Activated CD4-positive, alpha-beta memory T cell treated with anti-CD3 and anti-CD28 coated beads for 36 hours (primary cell): ENCODE measurements around the gene METTL21A. TPM values are rescaled to one million over a fixed set of nuclear protein-coding genes. Genes with fewer than 3 reads are reported as not detected.

ENCODE experiments used
- CTCF ChIA-PET: fragments of 350-600 bp; sonication (Branson Sonifier 250); formaldehyde crosslinking; loops from one replicate; lab custom pipeline; 2021; ENCODE audit warnings: antibody characterized with exemption, inconsistent platforms; lab: Charles Lee
- POLR2A ChIA-PET: fragments of 350-600 bp; sonication (Branson Sonifier 250); formaldehyde crosslinking; loops from one replicate; lab custom pipeline; 2021; ENCODE audit warnings: antibody characterized with exemption; lab: Charles Lee
- DNase-seq: peaks from one replicate; pipeline ENCODE4 v3.0.0-alpha.2; 2020
- H3K27ac Mint-ChIP-seq: one replicate; pipeline ENCODE4 v1.8.0; 2021; ENCODE audit warnings: mixed read lengths
- H3K27me3 Mint-ChIP-seq: one replicate; pipeline ENCODE4 v1.8.0; 2021; ENCODE audit warnings: mixed read lengths
- H3K36me3 Mint-ChIP-seq: one replicate; pipeline ENCODE4 v1.8.0; 2021; ENCODE audit warnings: mixed read lengths
- H3K4me1 Mint-ChIP-seq: one replicate; pipeline ENCODE4 v1.8.0; 2021; ENCODE audit warnings: low read depth, mixed read lengths
- H3K4me3 Mint-ChIP-seq: one replicate; pipeline ENCODE4 v1.8.0; 2021; ENCODE audit warnings: mild to moderate bottlenecking, mixed read lengths
- H3K9me3 Mint-ChIP-seq: one replicate; pipeline ENCODE4 v1.8.0; 2021; ENCODE audit warnings: mixed read lengths
- intact Hi-C: fragments of 100-400 bp; cut with micrococcal nuclease; formaldehyde crosslinking; loops from one replicate; pipeline ENCODE4 v1.15.1; 2023
- total RNA-seq, 2 experiments: library from RNA; stranded (reverse); gene quantifications; one replicate each; pipeline ENCODE4 v1.2.3, GENCODE V29; 2021

Gene METTL21A
- total RNA-seq, 2 experiments from 2014 or later: 21.2 to 22.9 TPM

- peaks cover 60% of the 10 kb centered on the region for H3K36me3 Mint-ChIP-seq
- ChIA-PET POLR2A (no interaction called here), CTCF (no interaction called here)
- intact Hi-C loops: loop anchor here (5.0 to 10.0 kb wide), 3 partner anchors 285 to 1535 kb away; partner anchors contain the start of genes INO80D and KLF7
- no peaks in the 10 kb centered on the region for H3K9me3 Mint-ChIP-seq
- H3K27ac Mint-ChIP-seq: peak overlapping the region; percentile 46
- H3K4me3 Mint-ChIP-seq: no peak overlapping the region
- H3K4me1 Mint-ChIP-seq: peaks cover 46% of the 10 kb centered on the region
- DNase-seq: no peak
- no peaks in the 10 kb centered on the region for H3K27me3 Mint-ChIP-seq
Observed at GRCh38 chr2:207619764-207620203, 5.4 kb downstream of the METTL21A start.

GRCh38 chr2:207617011-207617671 is 8.1 kb downstream of the METTL21A start:
- intact Hi-C loops: no loop called here
- CTCF ChIA-PET: no interaction called here
- no peak for DNase-seq
- Mint-ChIP-seq H3K4me1 (peaks cover 32% of the 10 kb centered on the region), H3K9me3 (no peaks in the 10 kb centered on the region), H3K36me3 (peaks cover 57% of the 10 kb centered on the region), H3K27ac (no peak overlapping the region), H3K4me3 (no peak overlapping the region), H3K27me3 (no peaks in the 10 kb centered on the region)
- POLR2A ChIA-PET: no interaction called here

- H3K36me3 Mint-ChIP-seq: peaks cover 49% of the 10 kb centered on the region
- no peak for DNase-seq
- no peaks in the 10 kb centered on the region for H3K27me3 Mint-ChIP-seq
- H3K9me3 Mint-ChIP-seq: no peaks in the 10 kb centered on the region
- CTCF ChIA-PET: interaction anchor here (0.6 kb wide), 1 partner anchor 10 kb away, joined by 4 read pairs; no protein-coding TSS in a partner anchor
- peaks cover 23% of the 10 kb centered on the region for H3K4me1 Mint-ChIP-seq
- POLR2A ChIA-PET: no interaction called here
- intact Hi-C loops: no loop called here
- H3K27ac Mint-ChIP-seq: no peak overlapping the region
- H3K4me3 Mint-ChIP-seq: no peak overlapping the region
Observed at GRCh38 chr2:207616185-207616584, 9.0 kb downstream of the METTL21A start.

- Mint-ChIP-seq H3K27me3 (no peaks in the 10 kb centered on the region), H3K27ac (no peak overlapping the region), H3K9me3 (no peaks in the 10 kb centered on the region), H3K36me3 (peaks cover 39% of the 10 kb centered on the region), H3K4me1 (peaks cover 12% of the 10 kb centered on the region), H3K4me3 (no peak overlapping the region)
- intact Hi-C loops: no loop called here
- DNase-seq: no peak
- ChIA-PET POLR2A (no interaction called here), CTCF (interaction anchor here (0.7 kb wide), 1 partner anchor 26 kb away, joined by 3 read pairs; no protein-coding TSS in a partner anchor)
Observed at GRCh38 chr2:207614824-207615223, 10.4 kb downstream of the METTL21A start.

- no peak for DNase-seq
- peaks cover 38% of the 10 kb centered on the region for H3K36me3 Mint-ChIP-seq
- H3K4me3 Mint-ChIP-seq: no peak overlapping the region
- H3K27me3 Mint-ChIP-seq: no peaks in the 10 kb centered on the region
- CTCF ChIA-PET: interaction anchor here (0.8 kb wide), 1 partner anchor 13 kb away, joined by 3 read pairs; no protein-coding TSS in a partner anchor
- H3K27ac Mint-ChIP-seq: no peak overlapping the region
- peaks cover 6% of the 10 kb centered on the region for H3K4me1 Mint-ChIP-seq
- H3K9me3 Mint-ChIP-seq: no peaks in the 10 kb centered on the region
- POLR2A ChIA-PET: interaction anchor here (1.2 to 1.4 kb wide), 2 partner anchors 13 to 80 kb away, joined by 3 to 4 read pairs; partner anchors contain the start of gene METTL21A
- intact Hi-C loops: no loop called here
Observed at GRCh38 chr2:207612714-207613113, 12.5 kb downstream of the METTL21A start.

GRCh38 chr2:207606829-207607228 is 18.4 kb downstream of the METTL21A start:
- DNase-seq: no peak
- ChIA-PET POLR2A (no interaction called here), CTCF (interaction anchor here (1.1 kb wide), 1 partner anchor 139 kb away, joined by 3 read pairs; no protein-coding TSS in a partner anchor)
- intact Hi-C loops: no loop called here
- Mint-ChIP-seq H3K27ac (no peak overlapping the region), H3K4me3 (no peak overlapping the region), H3K36me3 (peaks cover 13% of the 10 kb centered on the region), H3K4me1 (peaks cover 6% of the 10 kb centered on the region), H3K27me3 (no peaks in the 10 kb centered on the region), H3K9me3 (no peaks in the 10 kb centered on the region)

- Mint-ChIP-seq H3K4me3 (no peak overlapping the region), H3K4me1 (peaks cover 10% of the 10 kb centered on the region), H3K36me3 (peaks cover 13% of the 10 kb centered on the region), H3K27ac (no peak overlapping the region), H3K27me3 (no peaks in the 10 kb centered on the region), H3K9me3 (no peaks in the 10 kb centered on the region)
- intact Hi-C loops: no loop called here
- CTCF ChIA-PET: interaction anchor here (1.1 kb wide), 1 partner anchor 140 kb away, joined by 3 read pairs; no protein-coding TSS in a partner anchor
- DNase-seq: no peak
- POLR2A ChIA-PET: no interaction called here
Observed at GRCh38 chr2:207606399-207606798, 18.8 kb downstream of the METTL21A start.

- POLR2A ChIA-PET: no interaction called here
- Mint-ChIP-seq H3K9me3 (no peaks in the 10 kb centered on the region), H3K27ac (peak overlapping the region; percentile 7), H3K4me3 (no peak overlapping the region), H3K27me3 (no peaks in the 10 kb centered on the region), H3K4me1 (peaks cover 12% of the 10 kb centered on the region), H3K36me3 (peaks cover 19% of the 10 kb centered on the region)
- DNase-seq: no peak
- CTCF ChIA-PET: interaction anchor here (0.8 kb wide), 1 partner anchor 468 kb away, joined by 3 read pairs; no protein-coding TSS in a partner anchor
- intact Hi-C loops: loop anchor here (2.0 kb wide), 1 partner anchor 21 kb away; the partner anchor contains the start of gene METTL21A
Observed at GRCh38 chr2:207603486-207603885, 21.7 kb downstream of the METTL21A start.

- peaks cover 12% of the 10 kb centered on the region for H3K4me1 Mint-ChIP-seq
- intact Hi-C loops: loop anchor here (2.0 kb wide), 1 partner anchor 23 kb away; the partner anchor contains the start of gene METTL21A
- no peak for DNase-seq
- CTCF ChIA-PET: no interaction called here
- POLR2A ChIA-PET: no interaction called here
- H3K27me3 Mint-ChIP-seq: no peaks in the 10 kb centered on the region
- peaks cover 18% of the 10 kb centered on the region for H3K36me3 Mint-ChIP-seq
- no peak overlapping the region for H3K27ac Mint-ChIP-seq
- no peaks in the 10 kb centered on the region for H3K9me3 Mint-ChIP-seq
- no peak overlapping the region for H3K4me3 Mint-ChIP-seq
Observed at GRCh38 chr2:207601774-207602173, 23.4 kb downstream of the METTL21A start.

GRCh38 chr2:207600231-207600630 is 25.0 kb downstream of the METTL21A start:
- Mint-ChIP-seq H3K27me3 (no peaks in the 10 kb centered on the region), H3K27ac (no peak overlapping the region), H3K9me3 (no peaks in the 10 kb centered on the region), H3K4me3 (no peak overlapping the region), H3K36me3 (peaks cover 21% of the 10 kb centered on the region), H3K4me1 (peaks cover 11% of the 10 kb centered on the region)
- intact Hi-C loops: no loop called here
- ChIA-PET POLR2A (interaction anchor here (0.8 kb wide), 1 partner anchor 67 kb away, joined by 3 read pairs; no protein-coding TSS in a partner anchor), CTCF (interaction anchor here (1.0 kb wide), 1 partner anchor 32 kb away, joined by 3 read pairs; no protein-coding TSS in a partner anchor)
- DNase-seq: no peak

- Mint-ChIP-seq H3K9me3 (no peaks in the 10 kb centered on the region), H3K27ac (no peak overlapping the region), H3K4me1 (peaks cover 10% of the 10 kb centered on the region), H3K4me3 (no peak overlapping the region), H3K27me3 (no peaks in the 10 kb centered on the region), H3K36me3 (peaks cover 19% of the 10 kb centered on the region)
- POLR2A ChIA-PET: interaction anchor here (0.8 kb wide), 1 partner anchor 66 kb away, joined by 3 read pairs; no protein-coding TSS in a partner anchor
- CTCF ChIA-PET: no interaction called here
- intact Hi-C loops: no loop called here
- no peak for DNase-seq
Observed at GRCh38 chr2:207599636-207600035, 25.6 kb downstream of the METTL21A start.

GRCh38 chr2:207594731-207595130 is 30.5 kb downstream of the METTL21A start:
- Mint-ChIP-seq H3K36me3 (peaks cover 53% of the 10 kb centered on the region), H3K9me3 (peaks cover 18% of the 10 kb centered on the region), H3K4me3 (no peak overlapping the region), H3K27ac (no peak overlapping the region), H3K4me1 (peaks cover 4% of the 10 kb centered on the region), H3K27me3 (no peaks in the 10 kb centered on the region)
- DNase-seq: no peak
- CTCF ChIA-PET: no interaction called here
- intact Hi-C loops: no loop called here
- POLR2A ChIA-PET: no interaction called here
